Adrenal gland (tissue), 5 donors: ENCODE data around the gene AKAP10.

ENCODE experiments used
- CTCF ChIP-seq, 6 experiments: fragments of 450-650 bp in 4 of 6; fragments of 200-600 bp in 2 of 6; sonication (generic) in 1 of 6; IDR thresholded peaks; 1 replicate in 5 of 6; 2 replicates in 1 of 6; pipeline versions ENCODE4 v1.5.1 to v1.8.0; 2016 to 2021; ENCODE audit warnings: antibody characterized with exemption in 6 of 6, mild to moderate bottlenecking in 2 of 6, moderate library complexity in 1 of 6
- POLR2A ChIP-seq, 2 donors: fragments of 450-650 bp; IDR thresholded peaks; one replicate each; pipeline ENCODE4 v1.6.1; 2017; ENCODE audit warnings: antibody characterized with exemption in 2 of 2, mild to moderate bottlenecking in 2 of 2, moderate library complexity in 1 of 2
- donor health status: DM: no; HTN: no; CAD: no.

- TF ChIP-seq CTCF (IDR thresholded peaks at IDR 0.05) (no peak), POLR2A (IDR thresholded peaks at IDR 0.05) (no peak)
These were observed 45.1 kb upstream of the AKAP10 start for GRCh38 chr17:20022701-20023100.
